ENCODE results near the gene CRKL. TPM values are rescaled to one million over a fixed set of nuclear protein-coding genes. Genes with fewer than 3 reads are reported as not detected.

The CRKL gene
- total and polyA plus RNA-seq, 2 of the 4 experiments (the other 2 are of a cell fraction): 20.6 to 35.5 TPM

GRCh38 chr22:20899827-20900423, 17.3 kb upstream of the CRKL start:
- Histone ChIP-seq H4K91ac (ENCODE audit: insufficient read depth, low read depth, low read length) (no peak overlapping the region), H3K79me1 (ENCODE audit: low read depth in 1 of 2, low read length in 2 of 2) (0 out of 4 replicates have a peak, but pooled peaks cover 0 to 2% of the 10 kb centered on the region in 2 experiments), H4K5ac (ENCODE audit: low read depth, low read length) (no peak overlapping the region), H3K4ac (ENCODE audit: low read depth, low read length) (no peak overlapping the region), H3K4me2 (ENCODE audit: low read depth, low read length) (no peak overlapping the region), H3K9me1 (ENCODE audit: insufficient read depth, low read length) (0 out of 2 replicates have a peak, but pooled peaks cover 10% of the 10 kb centered on the region), H2AK9ac (replicated peaks; ENCODE audit: low read depth, low read length, poor library complexity) (no peak overlapping the region), H3K9ac (ENCODE audit: low read depth, low read length) (no peak overlapping the region), H3K27me3 (ENCODE audit: control insufficient read depth, insufficient read depth, low read length) (no peaks in the 10 kb centered on the region), H3K18ac (ENCODE audit: low read depth, low read length) (no peak overlapping the region), H3K4me3 (ENCODE audit: insufficient read depth, low read depth, low read length) (no peak overlapping the region), H3K23ac (ENCODE audit: low read depth, low read length) (no peak overlapping the region), H2AFZ (replicated peaks; ENCODE audit: low read length, poor library complexity) (no peak overlapping the region), H3K14ac (replicated peaks; ENCODE audit: low read depth, low read length) (no peak overlapping the region), H3K36me3 (ENCODE audit: control insufficient read depth, insufficient read depth, low read length) (no peaks in the 10 kb centered on the region), H2AK5ac (ENCODE audit: low read depth, low read length) (no peak overlapping the region), H3K27ac (ENCODE audit: insufficient read depth, low read length) (no peak overlapping the region), H4K8ac (ENCODE audit: low read depth in 2 of 2, low read length in 2 of 2) (no peak overlapping the region), H2BK5ac (ENCODE audit: low read depth, low read length, poor library complexity, severe bottlenecking) (no peak overlapping the region), H2BK15ac (ENCODE audit: low read depth, low read length) (no peak overlapping the region), H3K4me1 (ENCODE audit: control insufficient read depth, insufficient read depth, low read length) (peaks cover 7% of the 10 kb centered on the region), H3K9me3 (ENCODE audit: control insufficient read depth, insufficient read depth, low read length) (no peaks in the 10 kb centered on the region), H2BK20ac (ENCODE audit: low read depth, low read length) (no peak overlapping the region), H3K56ac (ENCODE audit: extremely low read depth, insufficient read depth, low read length) (no peak overlapping the region), H4K20me1 (ENCODE audit: insufficient read depth, low read length) (no peaks in the 10 kb centered on the region), H2BK120ac (ENCODE audit: low read depth, low read length) (no peak overlapping the region)
- ATAC-seq (ENCODE audit: low read depth): no peak
- dilution Hi-C loops (cut with HindIII; ENCODE audit: low sequenced_read_pairs, unreplicated experiment): no loop called here
- WGBS, 2 experiments (ENCODE audit: extremely low coverage in 2 of 2, insufficient read length in 1 of 2): 82% methylated on average over 4 of the region's 7 CpGs; no CpG with 5 or more reads in 1 of the 2 experiments
- no peak for DNase-seq
- POLR2A ChIA-PET (ENCODE audit: unreplicated experiment): no interaction called here
- in situ Hi-C loops (cut with MboI; ENCODE audit: low sequenced_read_pairs): no loop called here
- intact Hi-C loops (cut with micrococcal nuclease): no loop called here
- BruUV-seq (replicated peaks): no TSS peak
- TF ChIP-seq MAFK (IDR thresholded peaks at IDR 0.05; ENCODE audit: low read depth, low read length) (no peak), SMC3 (IDR thresholded peaks at IDR 0.05; ENCODE audit: low read depth, low read length) (no peak), ELK1 (IDR thresholded peaks at IDR 0.05; ENCODE audit: borderline replicate concordance, low read depth, low read length) (no peak), RCOR1 (IDR thresholded peaks at IDR 0.05; ENCODE audit: insufficient replicate concordance, low read length) (no peak), RFX5 (IDR thresholded peaks at IDR 0.05; ENCODE audit: low read depth, low read length) (no peak), MXI1 (IDR thresholded peaks at IDR 0.05; ENCODE audit: borderline replicate concordance, low read depth, low read length) (no peak), CHD1 (IDR thresholded peaks at IDR 0.05; ENCODE audit: low read depth, low read length) (no peak), POLR2A (IDR thresholded peaks at IDR 0.05; ENCODE audit: low read depth, low read length) (no peak), MAZ (IDR thresholded peaks at IDR 0.05; ENCODE audit: borderline replicate concordance, low read depth, low read length) (no peak), RAD21 (IDR thresholded peaks at IDR 0.05; ENCODE audit: low read length) (no peak), BHLHE40 (IDR thresholded peaks at IDR 0.05; ENCODE audit: low read depth, low read length) (no peak), CTCF (conservative IDR thresholded peaks at IDR 0.05; ENCODE audit: low read depth, low read length) (no peak), USF2 (IDR thresholded peaks at IDR 0.05; ENCODE audit: low read depth, low read length) (no peak), CEBPB (IDR thresholded peaks at IDR 0.05; ENCODE audit: low read depth, low read length) (no peak), FOS (IDR thresholded peaks at IDR 0.05; ENCODE audit: low read depth, low read length) (no peak), NFE2L2 (IDR thresholded peaks at IDR 0.05; ENCODE audit: low read depth, low read length) (no peak)
- CTCF ChIA-PET: interaction anchor here (1.4 kb wide), 1 partner anchor 13 kb away, joined by 3 read pairs; no protein-coding TSS in a partner anchor

Data from IMR-90 (cell line).